Activated CD4-positive, alpha-beta T cell treated with anti-CD3 and anti-CD28 coated beads, Interleukin-2, amount 10 ng/mL, durations not matched to agents 7 days and 5 days (primary cell): ENCODE results near the gene TRAF5. TPM values are rescaled to one million over a fixed set of nuclear protein-coding genes. Genes with fewer than 3 reads are reported as not detected.
A peak's percentile ranks its signal among the peaks of the same experiment; 100 is the strongest.

ENCODE experiments used
- CTCF ChIA-PET: fragments of 350-600 bp; sonication (Branson Sonifier 250); formaldehyde crosslinking; loops from one replicate; lab custom pipeline; 2021; ENCODE audit warnings: antibody characterized with exemption; lab: Charles Lee
- POLR2A ChIA-PET: fragments of 350-600 bp; sonication (Branson Sonifier 250); formaldehyde crosslinking; loops from one replicate; lab custom pipeline; 2021; ENCODE audit warnings: antibody characterized with exemption; lab: Charles Lee
- DNase-seq: peaks from one replicate; pipeline ENCODE4 v3.0.0-alpha.2; 2020
- H3K27ac Mint-ChIP-seq: one replicate; pipeline ENCODE4 v1.8.0; 2021; ENCODE audit warnings: mild to moderate bottlenecking, moderate library complexity, mixed read lengths
- H3K27me3 Mint-ChIP-seq: one replicate; pipeline ENCODE4 v1.8.0; 2021; ENCODE audit warnings: mixed read lengths
- H3K36me3 Mint-ChIP-seq: one replicate; pipeline ENCODE4 v1.8.0; 2021; ENCODE audit warnings: low read depth, mixed read lengths
- H3K4me1 Mint-ChIP-seq: one replicate; pipeline ENCODE4 v1.8.0; 2021; ENCODE audit warnings: mixed read lengths
- H3K4me3 Mint-ChIP-seq: one replicate; pipeline ENCODE4 v1.8.0; 2021; ENCODE audit warnings: mild to moderate bottlenecking, moderate library complexity, mixed read lengths
- H3K9me3 Mint-ChIP-seq: one replicate; pipeline ENCODE4 v1.8.0; 2021; ENCODE audit warnings: mixed read lengths
- total RNA-seq, 2 experiments: library from RNA; stranded (reverse); gene quantifications; one replicate each; pipeline ENCODE4 v1.2.3, GENCODE V29; 2021

The TRAF5 gene, protein sequence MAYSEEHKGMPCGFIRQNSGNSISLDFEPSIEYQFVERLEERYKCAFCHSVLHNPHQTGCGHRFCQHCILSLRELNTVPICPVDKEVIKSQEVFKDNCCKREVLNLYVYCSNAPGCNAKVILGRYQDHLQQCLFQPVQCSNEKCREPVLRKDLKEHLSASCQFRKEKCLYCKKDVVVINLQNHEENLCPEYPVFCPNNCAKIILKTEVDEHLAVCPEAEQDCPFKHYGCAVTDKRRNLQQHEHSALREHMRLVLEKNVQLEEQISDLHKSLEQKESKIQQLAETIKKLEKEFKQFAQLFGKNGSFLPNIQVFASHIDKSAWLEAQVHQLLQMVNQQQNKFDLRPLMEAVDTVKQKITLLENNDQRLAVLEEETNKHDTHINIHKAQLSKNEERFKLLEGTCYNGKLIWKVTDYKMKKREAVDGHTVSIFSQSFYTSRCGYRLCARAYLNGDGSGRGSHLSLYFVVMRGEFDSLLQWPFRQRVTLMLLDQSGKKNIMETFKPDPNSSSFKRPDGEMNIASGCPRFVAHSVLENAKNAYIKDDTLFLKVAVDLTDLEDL
- 10 to 100 TPM; 64.5 to 65.6 TPM for total RNA-seq

DNA sequence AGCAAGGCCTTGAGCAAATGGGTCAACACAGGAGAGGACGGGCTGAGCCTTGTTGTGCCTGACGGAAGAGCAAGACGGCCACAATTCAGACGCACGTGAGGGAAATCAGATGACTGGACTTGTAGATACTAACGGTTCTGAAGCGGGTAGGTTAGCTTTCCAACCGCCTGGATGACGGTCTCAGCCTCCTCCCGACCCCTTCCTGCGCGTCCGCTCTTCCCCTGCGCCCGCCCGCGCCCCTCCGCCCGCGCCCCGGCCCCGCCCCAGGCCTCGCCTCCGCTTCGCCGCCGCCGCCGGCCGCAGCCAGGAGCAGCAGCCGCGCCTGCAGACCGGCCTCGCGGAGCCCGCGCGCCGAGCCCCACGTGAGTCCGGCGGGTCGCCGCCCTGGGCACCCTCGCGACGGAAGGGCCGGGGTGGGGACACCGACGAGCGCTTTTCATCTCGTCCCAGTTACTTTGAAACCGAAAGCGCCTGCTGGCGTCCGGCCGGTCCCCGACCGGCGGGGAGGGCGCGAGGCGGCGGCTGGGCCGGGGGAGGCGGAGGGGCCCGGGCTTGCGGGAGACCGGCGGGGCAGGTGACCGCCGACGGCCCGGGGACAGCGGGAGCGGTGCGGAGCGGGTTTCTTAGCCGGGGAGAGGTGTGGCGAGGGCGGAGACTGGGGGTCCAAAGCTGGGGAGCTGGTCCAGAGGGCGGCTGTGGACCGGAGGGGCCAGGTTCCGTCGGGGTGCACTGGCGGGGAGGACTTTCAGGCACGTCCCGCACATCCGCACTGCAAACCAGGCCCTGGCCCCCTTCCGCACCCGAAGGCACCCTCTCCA, at the start of gene TRAF5:
Gene TRAF5, plus strand, starts transcription at position 306 of the 818 bp plus-strand sequence. CDS start 26,407 bp downstream, outside the sequence.
- Mint-ChIP-seq H3K4me3 (peak within 1 kb of the TSS; percentile 88), H3K4me1 (peaks cover 65% of the 10 kb centered on the region), H3K9me3 (no peaks in the 10 kb centered on the region), H3K36me3 (peaks cover 33% of the 10 kb centered on the region), H3K27me3 (no peaks in the 10 kb centered on the region), H3K27ac (peak within 1 kb of the TSS; percentile 95)
- peak; percentile 48 for DNase-seq
- ChIA-PET CTCF (interaction anchor here (0.9 to 5.5 kb wide), 8 partner anchors 10 to 187 kb away, joined by 3 to 37 read pairs (median 5); no protein-coding TSS in a partner anchor), POLR2A (interaction anchor here (1.0 kb wide), 1 partner anchor 11 kb away, joined by 3 read pairs; no protein-coding TSS in a partner anchor)

DNA sequence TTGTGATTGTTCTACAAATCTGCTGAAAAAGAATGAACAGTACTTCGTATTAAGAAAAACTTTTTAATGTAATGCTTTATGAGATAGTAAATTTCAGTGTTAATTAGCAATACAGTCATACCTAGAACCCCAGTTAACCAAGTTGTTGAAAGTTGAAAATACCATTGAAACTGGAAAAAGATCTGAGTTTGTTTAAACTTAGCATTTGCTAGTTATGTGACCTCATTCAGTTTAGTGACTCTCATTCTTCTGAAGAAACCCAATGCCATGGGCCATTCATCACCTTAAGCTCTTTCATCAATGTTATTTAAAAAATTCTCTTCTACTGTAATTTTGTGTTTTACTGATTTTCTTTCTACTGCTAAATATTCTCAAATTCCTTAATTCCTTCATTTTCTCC, 47.3 kb upstream of the TRAF5 start:
- Mint-ChIP-seq H3K4me1 (no peaks in the 10 kb centered on the region), H3K36me3 (peaks cover 16% of the 10 kb centered on the region), H3K27ac (no peak overlapping the region), H3K9me3 (no peaks in the 10 kb centered on the region), H3K4me3 (no peak overlapping the region), H3K27me3 (no peaks in the 10 kb centered on the region)
- ChIA-PET CTCF (no interaction called here), POLR2A (no interaction called here)
- no peak for DNase-seq

DNA sequence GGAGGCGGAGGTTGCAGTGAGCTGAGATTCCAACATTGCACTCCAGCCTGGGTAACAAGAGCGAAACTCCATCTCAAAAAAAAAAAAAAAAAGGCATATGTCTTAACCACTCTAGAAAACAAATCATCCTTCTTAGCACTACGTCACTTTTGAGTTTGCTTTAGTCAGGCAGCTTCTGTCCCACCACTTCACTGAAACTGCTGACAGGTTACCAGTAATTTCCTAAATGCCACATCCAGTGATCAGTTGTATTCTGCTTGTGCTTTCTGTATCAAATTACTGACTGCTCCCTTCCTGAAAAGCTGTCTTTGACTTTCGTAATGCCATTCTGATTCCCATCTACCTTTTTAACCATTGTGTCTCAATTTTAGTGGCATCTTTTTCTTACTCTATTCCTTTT, 45.7 kb upstream of the TRAF5 start:
- peaks cover 24% of the 10 kb centered on the region for H3K36me3 Mint-ChIP-seq
- no peaks in the 10 kb centered on the region for H3K4me1 Mint-ChIP-seq
- DNase-seq: no peak
- CTCF ChIA-PET: interaction anchor here (0.5 to 1.8 kb wide), 3 partner anchors 10 to 1840 kb away, joined by 3 to 4 read pairs (median 4); no protein-coding TSS in a partner anchor
- no peaks in the 10 kb centered on the region for H3K27me3 Mint-ChIP-seq
- no peak overlapping the region for H3K27ac Mint-ChIP-seq
- no peaks in the 10 kb centered on the region for H3K9me3 Mint-ChIP-seq
- POLR2A ChIA-PET: no interaction called here
- no peak overlapping the region for H3K4me3 Mint-ChIP-seq

DNA sequence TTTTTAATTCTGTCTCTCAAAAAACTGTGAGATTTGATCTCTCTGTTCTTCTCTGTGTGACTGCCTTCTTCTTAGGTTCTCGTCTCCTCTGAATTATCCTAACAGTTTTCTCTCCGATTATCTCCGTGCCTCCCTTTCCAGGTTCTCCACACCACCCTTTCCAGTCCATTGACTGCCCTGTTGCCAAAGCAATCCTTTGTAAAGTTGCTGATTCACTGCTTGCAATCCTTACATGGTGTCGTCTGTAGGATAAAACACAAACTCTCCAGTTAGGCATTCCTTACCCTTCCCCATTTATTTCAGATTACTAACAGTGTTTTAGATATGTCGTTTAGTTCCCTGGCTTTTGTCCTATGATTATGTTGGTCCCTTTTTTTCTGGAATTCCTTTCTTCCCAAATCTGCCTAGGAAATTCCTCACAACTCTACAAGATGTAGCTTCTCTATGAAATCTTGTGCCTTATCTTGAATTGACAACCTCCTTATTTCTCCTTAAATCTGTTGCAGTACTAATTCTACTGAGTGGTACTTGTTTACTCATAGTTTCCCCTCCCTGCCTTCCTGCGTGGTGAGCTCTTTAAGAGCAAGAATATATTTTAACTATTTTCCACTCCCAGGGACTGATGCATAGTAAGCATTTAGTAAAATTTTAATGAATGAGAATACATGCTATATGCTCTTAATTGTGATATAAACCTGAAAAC, 45.2 kb upstream of the TRAF5 start:
- Mint-ChIP-seq H3K27ac (no peak overlapping the region), H3K9me3 (no peaks in the 10 kb centered on the region), H3K27me3 (no peaks in the 10 kb centered on the region), H3K36me3 (peaks cover 26% of the 10 kb centered on the region), H3K4me3 (no peak overlapping the region), H3K4me1 (no peaks in the 10 kb centered on the region)
- no peak for DNase-seq
- ChIA-PET POLR2A (no interaction called here), CTCF (interaction anchor here (0.5 to 1.8 kb wide), 7 partner anchors 9 to 1840 kb away, joined by 3 to 5 read pairs (median 4); no protein-coding TSS in a partner anchor)

DNA sequence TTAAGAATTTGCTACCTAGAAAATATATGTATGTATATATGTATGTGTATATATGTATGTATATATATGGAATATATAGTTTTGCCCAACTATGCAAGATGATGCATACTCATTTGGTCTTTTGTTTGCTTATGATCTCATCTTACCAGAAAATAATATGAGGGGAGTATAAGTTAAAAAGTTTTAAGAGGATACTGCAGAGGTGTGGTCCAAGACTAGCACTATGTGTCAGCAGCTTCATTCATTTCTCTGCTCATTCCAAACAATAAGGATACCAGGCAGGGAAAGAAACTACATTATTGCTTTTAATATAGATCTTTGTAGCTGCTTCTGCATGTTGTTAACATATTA, 44.6 kb upstream of the TRAF5 start:
- ChIA-PET POLR2A (no interaction called here), CTCF (interaction anchor here (0.6 to 1.8 kb wide), 6 partner anchors 9 to 120 kb away, joined by 3 to 5 read pairs (median 4); no protein-coding TSS in a partner anchor)
- Mint-ChIP-seq H3K27ac (no peak overlapping the region), H3K4me3 (no peak overlapping the region), H3K36me3 (peaks cover 30% of the 10 kb centered on the region), H3K9me3 (no peaks in the 10 kb centered on the region), H3K4me1 (no peaks in the 10 kb centered on the region), H3K27me3 (no peaks in the 10 kb centered on the region)
- no peak for DNase-seq

DNA sequence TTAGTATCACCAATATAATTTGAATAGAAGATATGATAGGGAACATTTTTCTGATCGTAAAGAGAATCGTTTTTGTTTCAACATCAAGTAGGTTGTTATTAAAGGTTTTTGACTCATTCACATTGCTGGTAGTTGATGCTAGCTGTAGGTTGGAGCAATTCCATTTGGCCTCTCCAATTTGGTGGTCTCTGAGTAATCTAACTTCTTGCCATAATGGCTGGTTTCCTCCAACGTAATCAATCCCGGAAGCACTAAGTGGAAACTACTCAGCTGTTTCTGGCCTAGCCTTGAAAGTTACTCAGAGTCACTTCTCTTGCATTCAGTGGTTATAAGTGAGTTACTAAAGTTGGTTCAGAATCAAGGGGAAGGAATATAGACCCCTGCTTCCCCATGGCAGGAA, 41.4 kb upstream of the TRAF5 start:
- H3K9me3 Mint-ChIP-seq: no peaks in the 10 kb centered on the region
- H3K27me3 Mint-ChIP-seq: no peaks in the 10 kb centered on the region
- no peak overlapping the region for H3K27ac Mint-ChIP-seq
- H3K4me3 Mint-ChIP-seq: no peak overlapping the region
- no peak for DNase-seq
- CTCF ChIA-PET: interaction anchor here (1.2 kb wide), 1 partner anchor 10 kb away, joined by 3 read pairs; no protein-coding TSS in a partner anchor
- peaks cover 42% of the 10 kb centered on the region for H3K36me3 Mint-ChIP-seq
- POLR2A ChIA-PET: interaction anchor here (0.6 kb wide), 1 partner anchor 1362 kb away, joined by 3 read pairs; no protein-coding TSS in a partner anchor
- H3K4me1 Mint-ChIP-seq: no peaks in the 10 kb centered on the region

DNA sequence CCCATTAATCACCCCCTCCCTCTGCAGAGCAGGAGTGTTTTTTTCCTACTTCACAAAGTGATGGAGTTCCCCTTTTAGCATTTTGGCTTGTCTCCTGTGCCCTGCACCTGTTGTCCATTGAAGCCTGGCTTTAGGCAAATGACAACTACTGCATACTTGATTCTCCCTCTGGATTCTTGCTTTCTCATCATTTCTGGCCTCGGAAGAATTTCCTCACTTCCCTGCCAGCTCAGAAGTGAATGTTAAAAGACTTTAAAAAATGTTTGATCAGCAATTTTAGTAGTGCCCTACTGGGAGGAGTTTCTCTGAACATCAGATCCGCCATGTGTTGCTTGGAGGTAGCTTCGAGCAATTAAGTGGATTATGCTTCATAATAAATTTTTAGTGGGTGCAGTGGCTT, 39.4 kb upstream of the TRAF5 start:
- Mint-ChIP-seq H3K36me3 (peaks cover 57% of the 10 kb centered on the region), H3K27me3 (no peaks in the 10 kb centered on the region), H3K9me3 (no peaks in the 10 kb centered on the region), H3K4me1 (no peaks in the 10 kb centered on the region), H3K27ac (no peak overlapping the region), H3K4me3 (no peak overlapping the region)
- ChIA-PET POLR2A (no interaction called here), CTCF (no interaction called here)
- no peak for DNase-seq

DNA sequence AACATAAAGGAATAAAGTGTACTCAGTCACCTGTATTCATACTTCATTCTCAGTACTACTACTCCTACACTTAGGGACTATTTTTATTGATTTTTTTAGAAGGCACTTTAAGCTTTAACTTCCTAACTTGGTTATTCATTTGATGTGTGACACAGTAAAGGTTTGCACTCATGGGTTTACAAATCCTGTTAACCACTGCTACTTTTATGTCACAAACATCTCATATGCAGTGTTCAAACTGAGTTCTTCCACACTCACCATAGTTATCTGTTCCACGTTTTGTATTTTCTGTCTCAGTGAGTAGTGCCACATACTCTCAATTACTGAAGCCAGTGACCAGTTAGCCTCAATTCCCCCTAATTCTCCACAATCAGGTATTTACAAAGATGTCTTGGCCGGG, 34.2 kb upstream of the TRAF5 start:
- no peak overlapping the region for H3K4me3 Mint-ChIP-seq
- H3K4me1 Mint-ChIP-seq: peaks cover 2% of the 10 kb centered on the region
- H3K27me3 Mint-ChIP-seq: no peaks in the 10 kb centered on the region
- CTCF ChIA-PET: interaction anchor here (0.6 to 1.0 kb wide), 3 partner anchors 10 to 929 kb away, joined by 3 to 4 read pairs (median 4); no protein-coding TSS in a partner anchor
- DNase-seq: no peak
- POLR2A ChIA-PET: no interaction called here
- no peak overlapping the region for H3K27ac Mint-ChIP-seq
- H3K36me3 Mint-ChIP-seq: peaks cover 53% of the 10 kb centered on the region
- no peaks in the 10 kb centered on the region for H3K9me3 Mint-ChIP-seq

DNA sequence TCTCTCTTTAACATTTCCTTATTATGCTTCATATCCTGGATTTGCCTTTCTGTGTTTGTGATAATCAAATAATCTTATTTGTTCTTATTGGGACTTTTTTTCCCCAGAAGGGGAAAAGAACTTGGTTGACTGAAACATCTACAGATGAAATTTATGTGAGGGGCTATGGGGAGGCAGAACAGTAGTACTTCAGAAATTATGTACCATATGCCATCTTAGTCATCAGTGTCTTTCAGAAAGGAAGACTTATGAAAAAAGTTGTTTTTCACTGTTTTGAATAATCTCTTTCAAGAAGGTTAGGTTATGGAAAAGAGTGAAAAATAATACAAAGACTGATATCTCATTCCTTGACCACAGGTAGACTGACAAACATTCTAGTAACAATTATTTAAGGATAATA, 30.2 kb upstream of the TRAF5 start:
- Mint-ChIP-seq H3K27me3 (no peaks in the 10 kb centered on the region), H3K27ac (no peak overlapping the region), H3K4me3 (no peak overlapping the region), H3K9me3 (no peaks in the 10 kb centered on the region), H3K36me3 (peaks cover 50% of the 10 kb centered on the region), H3K4me1 (peaks cover 2% of the 10 kb centered on the region)
- DNase-seq: no peak
- POLR2A ChIA-PET: no interaction called here
- CTCF ChIA-PET: no interaction called here

DNA sequence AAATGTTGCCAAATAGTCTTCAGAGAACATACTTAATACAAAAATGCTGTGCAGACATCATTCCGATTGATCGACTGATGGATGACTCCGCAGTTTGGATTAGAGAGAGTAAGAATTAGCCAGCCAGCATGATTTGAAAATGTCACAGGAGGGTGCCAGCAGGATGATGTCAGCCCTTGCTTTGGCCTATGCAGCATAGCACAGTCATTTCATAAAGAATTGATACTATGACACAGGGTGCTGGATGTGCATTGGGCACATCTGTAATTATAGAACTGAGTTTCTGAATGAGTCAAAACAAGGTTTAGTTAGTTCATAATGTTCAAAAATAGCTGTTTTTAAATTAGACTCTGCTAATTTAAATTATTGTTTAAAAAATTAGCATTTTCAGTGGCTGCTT, 21.6 kb upstream of the TRAF5 start:
- ChIA-PET CTCF (no interaction called here), POLR2A (interaction anchor here (0.6 kb wide), 2 partner anchors 17 to 269 kb away, joined by 3 to 4 read pairs; no protein-coding TSS in a partner anchor)
- peaks cover 42% of the 10 kb centered on the region for H3K36me3 Mint-ChIP-seq
- H3K4me1 Mint-ChIP-seq: peaks cover 19% of the 10 kb centered on the region
- no peaks in the 10 kb centered on the region for H3K27me3 Mint-ChIP-seq
- no peak for DNase-seq
- no peak overlapping the region for H3K27ac Mint-ChIP-seq
- H3K4me3 Mint-ChIP-seq: no peak overlapping the region
- no peaks in the 10 kb centered on the region for H3K9me3 Mint-ChIP-seq

DNA sequence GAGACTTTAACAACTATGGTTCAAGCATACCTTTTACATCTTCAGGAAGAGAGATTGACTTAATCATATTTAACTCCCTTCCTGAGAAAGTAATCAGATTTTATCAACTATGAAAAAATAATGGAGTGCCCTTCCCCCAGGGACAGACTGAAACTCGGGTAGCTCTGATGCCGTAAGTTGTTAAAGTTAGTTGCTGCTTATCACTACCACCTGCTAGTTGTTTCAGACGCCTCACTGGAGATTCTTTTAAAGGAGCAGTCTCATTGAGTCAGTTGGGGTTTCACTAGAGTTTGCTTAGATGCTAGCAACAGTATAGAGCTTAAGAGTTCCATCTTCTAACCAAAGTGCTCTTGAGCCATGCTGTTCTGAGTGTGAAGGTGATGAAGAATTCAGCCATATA, 17.0 kb upstream of the TRAF5 start:
- H3K27me3 Mint-ChIP-seq: no peaks in the 10 kb centered on the region

DNA sequence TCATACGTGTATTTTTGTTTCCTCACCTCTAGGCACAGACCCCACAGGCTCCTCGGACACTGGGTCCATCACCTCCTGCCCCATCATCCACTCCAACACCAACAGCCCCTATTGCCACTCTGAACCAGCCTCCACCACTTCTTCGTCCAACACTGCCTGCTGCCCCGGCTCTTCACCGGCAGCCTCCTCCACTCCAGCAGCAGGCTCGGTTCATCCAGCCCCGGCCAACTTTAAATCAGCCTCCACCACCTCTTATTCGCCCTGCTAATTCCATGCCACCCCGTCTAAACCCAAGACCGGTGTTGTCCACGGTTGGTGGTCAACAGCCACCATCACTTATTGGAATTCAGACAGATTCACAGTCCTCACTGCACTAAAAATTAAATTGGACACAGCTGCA, 13.2 kb upstream of the TRAF5 start:
- H3K4me3 Mint-ChIP-seq: no peak overlapping the region
- POLR2A ChIA-PET: interaction anchor here (0.6 kb wide), 1 partner anchor 10 kb away, joined by 3 read pairs; no protein-coding TSS in a partner anchor
- no peaks in the 10 kb centered on the region for H3K4me1 Mint-ChIP-seq
- H3K36me3 Mint-ChIP-seq: peaks cover 20% of the 10 kb centered on the region
- no peak for DNase-seq
- H3K9me3 Mint-ChIP-seq: no peaks in the 10 kb centered on the region
- CTCF ChIA-PET: interaction anchor here (0.8 kb wide), 1 partner anchor 10 kb away, joined by 4 read pairs; no protein-coding TSS in a partner anchor
- no peak overlapping the region for H3K27ac Mint-ChIP-seq
- no peaks in the 10 kb centered on the region for H3K27me3 Mint-ChIP-seq

More for the DNA sequence above, 17.0 kb upstream of the TRAF5 start:
- ChIA-PET POLR2A (no interaction called here), CTCF (interaction anchor here (0.6 to 1.0 kb wide), 3 partner anchors 13 to 167 kb away, joined by 3 to 5 read pairs (median 4); partner anchors contain the start of gene TRAF5)
- H3K4me3 Mint-ChIP-seq: no peak overlapping the region
- peaks cover 9% of the 10 kb centered on the region for H3K4me1 Mint-ChIP-seq
- H3K27ac Mint-ChIP-seq: no peak overlapping the region
- no peak for DNase-seq
- no peaks in the 10 kb centered on the region for H3K9me3 Mint-ChIP-seq
- peaks cover 32% of the 10 kb centered on the region for H3K36me3 Mint-ChIP-seq
